ENCODE results near the gene RPS6KA2. TPM values are rescaled to one million over a fixed set of nuclear protein-coding genes. Genes with fewer than 3 reads are reported as not detected.

RPS6KA2 gene
- total and polyA plus RNA-seq, 2 donors (not counting 3 experiments of a cell fraction or from before 2014, with no cell fraction given), result 54.5 to 75.8 TPM

- no peak overlapping the region for H2AFZ ChIP-seq (ENCODE audit: low read depth, low read length)
These were observed 189.4 kb downstream of the RPS6KA2 start for GRCh38 chr6:166437661-166438060.

More at GRCh38 chr6:166437661-166438060, 189.4 kb downstream of the RPS6KA2 start:
- Histone ChIP-seq H3K9me1 (replicated peaks; ENCODE audit: control insufficient read depth, extremely low read depth, insufficient read depth, low read length) (no peaks in the 10 kb centered on the region), H3K4me3 (replicated peaks in 1 of 3; ENCODE audit: insufficient read depth in 1 of 3, low read depth in 1 of 3, low read length in 3 of 3) (no peak overlapping the region), H4K20me1 (replicated peaks; ENCODE audit: control insufficient read depth, extremely low read depth, insufficient read depth, low read length) (no peaks in the 10 kb centered on the region), H3K9ac (replicated peaks; ENCODE audit: extremely low read depth, insufficient read depth, low read length) (no peak overlapping the region), H3K79me2 (ENCODE audit: control insufficient read depth, insufficient read depth, low read length) (no peaks in the 10 kb centered on the region), H3K27me3 (ENCODE audit: control insufficient read depth in 2 of 2, insufficient read depth in 2 of 2, low read length in 2 of 2) (no peaks in the 10 kb centered on the region), H3K36me3 (ENCODE audit: control insufficient read depth in 2 of 2, extremely low read depth in 1 of 2, insufficient read depth in 2 of 2, low read length in 2 of 2) (peaks cover 0 to 8% of the 10 kb centered on the region in 2 experiments), H3K4me2 (ENCODE audit: insufficient read depth, low read length) (no peak overlapping the region), H3K27ac (ENCODE audit: insufficient read depth, low read depth, low read length) (no peak overlapping the region), H3K9me3 (replicated peaks; ENCODE audit: control insufficient read depth, insufficient read depth, low read length) (no peaks in the 10 kb centered on the region), H3K4me1 (ENCODE audit: control insufficient read depth, extremely low read depth, insufficient read depth, low read length) (peaks cover 10% of the 10 kb centered on the region)
- BruUV-seq (replicated peaks), result no TSS peak
- FAIRE-seq (no peak), DNase-seq (ENCODE audit: low read depth, low spot score) (no peak)
- TF ChIP-seq GATA2 (IDR thresholded peaks at IDR 0.05; ENCODE audit: insufficient read depth, insufficient read length, low read depth, low read length) (no peak), EZH2 (IDR thresholded peaks at IDR 0.05; ENCODE audit: borderline replicate concordance, low read depth, low read length, severe bottlenecking) (no peak), FOS (IDR thresholded peaks at IDR 0.05; ENCODE audit: borderline replicate concordance, insufficient read depth, low read length) (no peak), MAX (IDR thresholded peaks at IDR 0.05; ENCODE audit: insufficient read depth, insufficient read length) (no peak), MYC (IDR thresholded peaks at IDR 0.05; ENCODE audit: low read depth, low read length) (no peak), POLR2A (IDR thresholded peaks at IDR 0.05; ENCODE audit: low read depth, low read length) (no peak), POLR2AphosphoS5 (IDR thresholded peaks at IDR 0.05; ENCODE audit: insufficient read depth, low read depth, low read length) (no peak), CTCF (IDR thresholded peaks at IDR 0.05; ENCODE audit: extremely low read depth in 1 of 2, insufficient read depth in 1 of 2, low read depth in 1 of 2, low read length in 2 of 2) (no peak), JUN (IDR thresholded peaks at IDR 0.05; ENCODE audit: borderline replicate concordance, insufficient read depth, insufficient read length, low read depth) (no peak)
- dilution Hi-C loops (cut with MboI; ENCODE audit: extremely low pct_ligation_motif_present, low sequenced_read_pairs) (no loop called here), intact Hi-C loops (cut with micrococcal nuclease) (no loop called here)
- ChIA-PET POLR2A (no interaction called here), CTCF (interaction anchor here (0.9 kb wide), 1 partner anchor 19 kb away, joined by 3 read pairs; no protein-coding TSS in a partner anchor)

Measured in endothelial cell of umbilical vein (primary cell).